WERI-Rb-1 (cell line): ENCODE measurements around the gene AGBL1.

Experiments used
- DNase-seq: peaks from one replicate; pipeline ENCODE4 v3.0.0-alpha.2; 2020
- H3K27ac ChIP-seq: fragments of 250-450 bp; sonication (Bioruptor Pico); 2 replicates; pipeline ENCODE4 v1.5.1; 2020; ENCODE audit warnings: mild to moderate bottlenecking, moderate library complexity
- H3K27me3 ChIP-seq: fragments of 250-450 bp; sonication (Bioruptor Pico); 2 replicates; pipeline ENCODE4 v1.5.1; 2021; ENCODE audit warnings: mild to moderate bottlenecking, low read depth, moderate library complexity; ENCODE audit not compliant: insufficient read depth, severe bottlenecking
- H3K36me3 ChIP-seq: fragments of 250-450 bp; sonication (Bioruptor Pico); 2 replicates; pipeline ENCODE4 v1.5.1; 2020; ENCODE audit warnings: mild to moderate bottlenecking, moderate library complexity
- H3K4me3 ChIP-seq: 2 replicates; pipeline ENCODE4 v1.5.1; 2011; ENCODE audit warnings: low read depth, mild to moderate bottlenecking, control low read depth, low read length
- H3K9me3 ChIP-seq: fragments of 250-450 bp; sonication (Bioruptor Pico); 2 replicates; pipeline ENCODE4 v1.5.1; 2021; ENCODE audit warnings: mild to moderate bottlenecking, moderate library complexity; ENCODE audit not compliant: severe bottlenecking
- TF ChIP-seq, protein P1 (sequence below): IDR thresholded peaks from 2 replicates; pipeline ENCODE4 v1.5.1; 2011; ENCODE audit warnings: low read depth, mild to moderate bottlenecking, control low read depth, inconsistent platforms, low read length

Gene AGBL1

DNA sequence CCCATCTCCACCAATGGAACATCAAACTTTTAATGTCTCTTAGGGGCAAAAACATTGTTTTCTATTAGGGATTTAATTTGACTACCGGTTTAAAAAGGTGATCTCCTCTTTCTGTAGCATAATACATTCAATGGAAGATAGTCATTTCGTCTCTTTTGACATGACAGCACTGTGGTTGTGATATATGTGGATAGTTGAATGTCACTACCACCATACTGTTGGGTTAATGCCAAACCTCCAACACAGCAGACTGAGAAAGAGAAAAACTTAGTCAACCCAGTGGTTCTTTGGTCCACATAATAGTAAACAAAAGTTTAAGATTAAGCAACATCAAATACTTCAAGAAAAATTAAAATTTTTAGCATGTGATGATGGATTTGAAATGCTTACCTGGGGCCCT is 530.4 kb downstream of the AGBL1 start:
- no peak overlapping the region for H3K4me3 ChIP-seq
- no peak for DNase-seq

DNA sequence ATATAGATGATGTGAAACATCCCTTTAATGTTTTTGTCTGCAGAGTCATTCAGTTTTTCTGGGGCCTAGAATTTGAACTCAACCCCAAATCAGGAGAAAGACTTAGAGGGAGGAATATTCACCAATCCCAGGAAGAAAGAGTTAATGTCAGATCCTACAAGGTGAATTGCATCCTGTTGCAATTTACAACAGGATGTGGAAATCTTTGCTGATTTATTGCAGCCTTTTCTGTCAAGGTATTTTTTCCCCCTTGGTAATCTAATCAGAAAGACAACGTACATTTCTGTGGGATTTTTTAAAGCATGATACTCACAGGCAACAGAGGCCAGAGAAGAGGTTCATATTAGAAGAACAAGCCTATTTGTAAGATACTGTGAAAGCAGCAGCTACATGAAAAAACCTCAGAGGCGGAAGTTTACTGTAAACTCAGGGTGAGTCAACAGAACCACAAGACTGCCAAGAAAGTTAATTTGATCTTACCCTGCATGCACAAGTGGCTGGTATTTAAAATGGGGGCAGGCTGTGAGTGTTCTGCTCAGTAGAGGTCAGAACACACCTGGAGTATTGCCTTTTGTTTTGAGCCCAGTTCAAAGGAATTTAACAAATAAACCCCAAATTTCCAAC is 531.9 kb downstream of the AGBL1 start:
- H3K27ac ChIP-seq: no peak overlapping the region
- no peak for DNase-seq
- no peak overlapping the region for H3K4me3 ChIP-seq
- no peaks in the 10 kb centered on the region for H3K9me3 ChIP-seq
- TF ChIP-seq, protein P1, sequence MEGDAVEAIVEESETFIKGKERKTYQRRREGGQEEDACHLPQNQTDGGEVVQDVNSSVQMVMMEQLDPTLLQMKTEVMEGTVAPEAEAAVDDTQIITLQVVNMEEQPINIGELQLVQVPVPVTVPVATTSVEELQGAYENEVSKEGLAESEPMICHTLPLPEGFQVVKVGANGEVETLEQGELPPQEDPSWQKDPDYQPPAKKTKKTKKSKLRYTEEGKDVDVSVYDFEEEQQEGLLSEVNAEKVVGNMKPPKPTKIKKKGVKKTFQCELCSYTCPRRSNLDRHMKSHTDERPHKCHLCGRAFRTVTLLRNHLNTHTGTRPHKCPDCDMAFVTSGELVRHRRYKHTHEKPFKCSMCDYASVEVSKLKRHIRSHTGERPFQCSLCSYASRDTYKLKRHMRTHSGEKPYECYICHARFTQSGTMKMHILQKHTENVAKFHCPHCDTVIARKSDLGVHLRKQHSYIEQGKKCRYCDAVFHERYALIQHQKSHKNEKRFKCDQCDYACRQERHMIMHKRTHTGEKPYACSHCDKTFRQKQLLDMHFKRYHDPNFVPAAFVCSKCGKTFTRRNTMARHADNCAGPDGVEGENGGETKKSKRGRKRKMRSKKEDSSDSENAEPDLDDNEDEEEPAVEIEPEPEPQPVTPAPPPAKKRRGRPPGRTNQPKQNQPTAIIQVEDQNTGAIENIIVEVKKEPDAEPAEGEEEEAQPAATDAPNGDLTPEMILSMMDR: no peak
- peaks cover 24% of the 10 kb centered on the region for H3K27me3 ChIP-seq
- H3K36me3 ChIP-seq: no peaks in the 10 kb centered on the region

More for the DNA sequence above, 530.4 kb downstream of the AGBL1 start:
- H3K27me3 ChIP-seq: peaks cover 26% of the 10 kb centered on the region
- H3K36me3 ChIP-seq: no peaks in the 10 kb centered on the region
- no peaks in the 10 kb centered on the region for H3K9me3 ChIP-seq
- TF ChIP-seq, protein P1: no peak
- H3K27ac ChIP-seq: no peak overlapping the region

DNA sequence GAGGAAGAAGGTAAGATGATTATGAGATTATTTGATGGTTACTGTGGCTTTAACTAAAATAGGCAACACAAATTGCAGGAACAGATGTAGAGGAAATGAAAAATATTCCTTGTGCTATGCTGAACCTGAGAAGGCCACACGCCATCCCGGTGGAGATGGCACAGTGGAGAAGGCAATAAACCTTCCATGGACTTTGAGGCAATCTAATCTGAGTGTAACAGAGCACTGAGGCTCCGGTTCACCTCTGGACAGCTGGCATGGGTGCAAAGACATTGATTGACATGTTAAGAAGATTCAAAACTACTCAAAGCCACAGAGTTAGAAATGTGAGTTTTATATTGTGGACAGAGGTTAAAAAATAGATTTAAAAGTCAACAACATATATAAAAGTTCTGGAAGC is 535.7 kb downstream of the AGBL1 start:
- no peak for DNase-seq
- TF ChIP-seq, protein P1: no peak
- H3K9me3 ChIP-seq: no peaks in the 10 kb centered on the region
- H3K4me3 ChIP-seq: no peak overlapping the region
- no peaks in the 10 kb centered on the region for H3K36me3 ChIP-seq
- H3K27ac ChIP-seq: no peak overlapping the region
- peaks cover 15% of the 10 kb centered on the region for H3K27me3 ChIP-seq

DNA sequence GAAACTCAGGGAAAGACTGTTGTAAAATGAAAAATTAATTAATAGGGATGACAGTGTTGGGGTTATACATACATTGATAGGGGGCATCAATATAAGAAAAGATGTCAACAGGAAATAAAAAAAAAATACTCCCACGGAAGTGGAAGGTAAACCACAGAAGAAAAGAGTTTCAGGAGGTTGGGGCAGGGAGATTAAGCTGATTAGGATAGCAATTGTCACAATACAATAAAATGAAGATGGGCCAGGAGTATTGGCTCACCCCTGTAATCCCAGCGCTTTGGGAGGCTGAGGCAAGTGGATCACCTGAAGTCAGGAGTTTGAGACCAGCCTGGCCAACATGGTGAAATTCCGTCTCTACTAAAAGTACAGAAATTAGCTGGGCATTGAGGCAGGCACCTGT is 536.1 kb downstream of the AGBL1 start:
- peaks cover 14% of the 10 kb centered on the region for H3K27me3 ChIP-seq
- H3K27ac ChIP-seq: no peak overlapping the region
- TF ChIP-seq, protein P1: no peak
- H3K36me3 ChIP-seq: no peaks in the 10 kb centered on the region
- H3K4me3 ChIP-seq: no peak overlapping the region
- DNase-seq: no peak
- H3K9me3 ChIP-seq: no peaks in the 10 kb centered on the region

DNA sequence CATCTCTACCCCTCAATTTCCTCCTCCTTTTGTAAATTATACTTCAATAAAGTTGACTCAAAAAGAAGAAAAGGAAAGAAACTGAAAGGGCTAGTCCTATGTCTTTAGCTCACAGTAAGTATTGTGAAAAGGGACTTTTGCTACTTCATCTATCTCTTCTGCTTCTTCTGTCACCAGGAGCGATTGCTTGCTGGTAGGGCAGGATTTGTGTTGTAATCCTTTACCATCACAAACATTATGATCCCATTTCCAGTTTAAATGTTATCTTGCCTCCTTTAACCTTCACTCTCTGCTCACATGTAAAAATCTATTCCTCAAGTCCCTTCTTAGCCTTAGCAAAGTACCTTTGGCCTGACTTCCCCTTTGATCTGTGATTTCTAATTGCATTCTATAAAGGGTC is 537.1 kb downstream of the AGBL1 start:
- Histone ChIP-seq H3K4me3 (no peak overlapping the region), H3K9me3 (no peaks in the 10 kb centered on the region), H3K36me3 (no peaks in the 10 kb centered on the region), H3K27me3 (peaks cover 7% of the 10 kb centered on the region), H3K27ac (no peak overlapping the region)
- DNase-seq: no peak
- TF ChIP-seq, protein P1: no peak

DNA sequence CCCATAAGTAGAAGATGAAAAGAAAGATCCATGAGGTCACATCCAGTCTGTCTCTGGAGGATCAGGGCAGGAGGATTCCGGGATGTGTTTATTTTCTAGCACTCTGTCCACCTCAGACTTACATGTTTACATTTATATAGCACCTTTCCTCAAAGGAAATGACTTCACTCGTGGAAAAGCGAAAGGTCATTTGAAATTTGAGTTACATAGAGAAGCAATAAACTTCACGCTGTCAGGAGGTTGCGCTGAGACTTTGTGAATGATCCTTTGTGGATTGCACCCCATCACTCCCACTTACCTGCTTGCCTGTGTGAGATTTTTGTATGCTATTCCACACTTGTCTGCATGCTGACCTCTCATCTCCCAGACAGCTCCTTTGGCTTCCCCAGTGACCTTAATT is 540.5 kb downstream of the AGBL1 start:
- H3K9me3 ChIP-seq: no peaks in the 10 kb centered on the region
- TF ChIP-seq, protein P1: no peak
- H3K4me3 ChIP-seq: no peak overlapping the region
- H3K27ac ChIP-seq: no peak overlapping the region
- H3K36me3 ChIP-seq: no peaks in the 10 kb centered on the region
- no peak for DNase-seq
- H3K27me3 ChIP-seq: peaks cover 16% of the 10 kb centered on the region
